Lower leg skin (tissue), 3 donors: ENCODE measurements around the gene ZSCAN2.

ENCODE experiments used
- CTCF ChIP-seq, 3 donors: fragments of 450-650 bp; IDR thresholded peaks; one replicate each; pipeline ENCODE4 v1.5.1; 2016; ENCODE audit warnings: antibody characterized with exemption in 3 of 3, mild to moderate bottlenecking in 3 of 3, moderate library complexity in 2 of 3
- POLR2A ChIP-seq, 2 donors: fragments of 450-650 bp; IDR thresholded peaks; one replicate each; pipeline ENCODE4 v1.6.1; 2016 to 2017; ENCODE audit warnings: antibody characterized with exemption in 2 of 2, mild to moderate bottlenecking in 1 of 2, moderate library complexity in 1 of 2

- no peak for TF ChIP-seq CTCF (IDR thresholded peaks at IDR 0.05)
- TF ChIP-seq POLR2A (IDR thresholded peaks at IDR 0.05) = no peak
Measured at GRCh38 chr15:84666373-84666772, 65.6 kb downstream of the ZSCAN2 start.
